Muscle layer of duodenum (tissue), 2 donors: ENCODE data around the gene ATXN7L1.
"Not testable (repeated sequence)": the region's sequence is repeated elsewhere in the genome, so short reads cannot be mapped to it uniquely, and the experiment has no call there.

Experiments used
- H3K27ac ChIP-seq: one replicate; pipeline ENCODE4 v1.7.0; 2013; ENCODE audit warnings: mild to moderate bottlenecking, low read length
- H3K27me3 ChIP-seq: one replicate; pipeline ENCODE4 v1.7.0; 2013; ENCODE audit warnings: low read depth, mild to moderate bottlenecking, control low read depth, low read length
- H3K36me3 ChIP-seq, 2 donors: one replicate each; pipeline ENCODE4 v1.7.0; 2013; ENCODE audit warnings: low read length in 2 of 2, control low read depth in 1 of 2, mild to moderate bottlenecking in 1 of 2; ENCODE audit not compliant: insufficient read depth in 2 of 2, control insufficient read depth in 1 of 2
- H3K4me1 ChIP-seq, 2 donors: one replicate each; pipeline ENCODE4 v1.7.0; 2013; ENCODE audit warnings: low read length in 2 of 2, mild to moderate bottlenecking in 2 of 2, control low read depth in 1 of 2, moderate library complexity in 1 of 2; ENCODE audit not compliant: insufficient read depth in 2 of 2, control insufficient read depth in 1 of 2
- H3K4me3 ChIP-seq, 2 donors: one replicate each; pipeline ENCODE4 v1.7.0; 2013; ENCODE audit warnings: low read length in 2 of 2, low read depth in 1 of 2, mild to moderate bottlenecking in 1 of 2
- H3K9me3 ChIP-seq, 2 donors: one replicate each; pipeline ENCODE4 v1.7.0; 2013; ENCODE audit warnings: low read length in 2 of 2, control low read depth in 1 of 2, mild to moderate bottlenecking in 1 of 2; ENCODE audit not compliant: control insufficient read depth in 1 of 2
- donor health status: healthy.

The ATXN7L1 gene

GRCh38 chr7:105707967-105708762 lies 168.2 kb downstream of the ATXN7L1 start:
- Histone ChIP-seq H3K4me3 (no peak overlapping the region), H3K27ac (no peak overlapping the region), H3K9me3 (peaks cover 0 to 13% of the 10 kb centered on the region in 2 donors), H3K27me3 (no peaks in the 10 kb centered on the region), H3K36me3 (peaks cover 3 to 6% of the 10 kb centered on the region in 2 donors), H3K4me1 (peaks cover 0 to 9% of the 10 kb centered on the region in 2 donors)

- peaks cover 0 to 11% of the 10 kb centered on the region in 2 donors for H3K9me3 ChIP-seq
- no peak overlapping the region for H3K4me3 ChIP-seq
- H3K36me3 ChIP-seq, result peaks cover 3 to 6% of the 10 kb centered on the region in 2 donors
- no peak overlapping the region for H3K27ac ChIP-seq
- peaks cover 0 to 9% of the 10 kb centered on the region in 2 donors for H3K4me1 ChIP-seq
- no peaks in the 10 kb centered on the region for H3K27me3 ChIP-seq
These were observed 169.0 kb downstream of the ATXN7L1 start for GRCh38 chr7:105707381-105707780.

- H3K27ac ChIP-seq, result no peak overlapping the region
- peaks cover 0 to 3% of the 10 kb centered on the region in 2 donors for H3K36me3 ChIP-seq
- H3K9me3 ChIP-seq, result no peaks in the 10 kb centered on the region
- H3K4me3 ChIP-seq, result no peak overlapping the region
- H3K4me1 ChIP-seq, result peaks cover 0 to 9% of the 10 kb centered on the region in 2 donors
- H3K27me3 ChIP-seq, result no peaks in the 10 kb centered on the region
These were observed 171.0 kb downstream of the ATXN7L1 start for GRCh38 chr7:105705427-105705826.

DNA sequence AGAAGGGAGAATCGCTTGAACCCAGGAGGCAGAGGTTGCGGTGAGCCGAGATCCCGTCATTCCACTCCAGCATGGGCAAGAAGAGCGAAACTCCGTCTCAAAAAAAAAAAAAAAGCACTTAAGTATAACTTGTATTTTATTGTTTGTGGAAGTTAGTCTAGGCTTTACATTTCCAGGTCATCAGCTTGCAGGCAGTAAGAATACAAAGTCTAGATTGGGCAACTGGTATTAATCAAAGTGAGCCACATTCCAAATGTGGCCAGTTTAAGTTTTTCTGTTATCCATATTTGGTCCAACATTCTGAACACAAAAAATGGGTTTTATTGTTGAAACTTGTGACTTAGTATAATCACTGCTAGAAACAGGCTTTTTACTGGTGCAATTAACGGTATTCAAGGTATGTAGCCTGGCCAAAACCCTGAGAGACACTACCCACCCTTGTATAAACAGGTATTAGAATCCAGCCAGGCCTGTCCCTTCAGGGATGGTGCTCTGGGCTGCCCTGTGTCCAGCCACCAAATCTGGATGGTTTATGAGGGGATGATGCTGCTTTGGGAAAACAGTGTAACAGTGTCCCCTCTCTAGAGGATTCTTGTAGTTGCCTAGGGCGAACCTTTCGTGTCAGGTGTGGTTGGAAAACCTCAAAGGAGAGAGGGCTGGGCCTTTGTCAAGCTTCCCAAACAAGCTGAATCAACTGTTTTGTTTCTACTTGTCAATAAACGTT lies 173.0 kb downstream of the ATXN7L1 start:
- Histone ChIP-seq H3K27ac (no peak overlapping the region), H3K4me1 (peaks cover 0 to 9% of the 10 kb centered on the region in 2 donors), H3K9me3 (no peaks in the 10 kb centered on the region), H3K36me3 (peaks cover 0 to 3% of the 10 kb centered on the region in 2 donors), H3K27me3 (no peaks in the 10 kb centered on the region), H3K4me3 (no peak overlapping the region)

DNA sequence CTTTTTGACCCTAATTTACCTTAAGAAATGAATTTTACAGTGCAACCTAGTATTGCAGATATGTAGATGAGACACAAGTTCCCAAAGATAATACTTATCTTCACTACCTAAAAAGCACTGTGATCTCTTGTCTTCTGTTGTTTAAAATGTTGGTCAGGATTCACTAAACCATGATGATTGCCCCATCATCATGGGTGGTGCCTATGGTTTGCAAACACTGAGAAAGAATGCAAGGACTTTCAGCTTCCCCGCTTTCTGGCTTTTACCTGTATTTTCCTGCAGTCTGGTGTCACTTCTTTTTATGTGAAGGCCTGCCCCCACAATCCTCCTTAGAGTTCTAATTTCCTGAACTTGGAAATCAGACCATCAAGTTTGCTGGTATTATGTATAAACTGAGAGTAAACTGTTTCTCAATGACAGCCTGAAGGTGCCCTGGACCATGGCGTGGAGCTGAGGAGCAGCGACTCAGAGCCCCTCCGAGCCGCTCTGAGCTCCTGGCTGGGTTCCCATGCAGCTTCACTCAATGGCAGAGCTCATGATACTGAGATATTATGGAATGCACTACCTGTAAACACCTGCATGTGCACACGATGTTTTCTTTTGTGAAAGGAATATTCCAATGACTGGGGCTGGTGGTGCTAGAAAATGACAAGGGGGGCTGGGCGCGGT lies 176.7 kb downstream of the ATXN7L1 start:
- H3K36me3 ChIP-seq, result no peaks in the 10 kb centered on the region
- H3K9me3 ChIP-seq, result no peaks in the 10 kb centered on the region
- H3K4me1 ChIP-seq, result no peaks in the 10 kb centered on the region
- H3K27me3 ChIP-seq, result no peaks in the 10 kb centered on the region
- no peak overlapping the region for H3K4me3 ChIP-seq
- no peak overlapping the region for H3K27ac ChIP-seq

GRCh38 chr7:105698531-105698930 lies 177.9 kb downstream of the ATXN7L1 start:
- H3K4me3 ChIP-seq, result no peak overlapping the region
- H3K4me1 ChIP-seq, result no peaks in the 10 kb centered on the region
- H3K9me3 ChIP-seq, result no peaks in the 10 kb centered on the region
- H3K36me3 ChIP-seq, result no peaks in the 10 kb centered on the region
- H3K27ac ChIP-seq, result no peak overlapping the region
- no peaks in the 10 kb centered on the region for H3K27me3 ChIP-seq

- Histone ChIP-seq H3K4me3 (no peak overlapping the region), H3K4me1 (no peaks in the 10 kb centered on the region), H3K27ac (no peak overlapping the region), H3K9me3 (no peaks in the 10 kb centered on the region), H3K27me3 (no peaks in the 10 kb centered on the region), H3K36me3 (no peaks in the 10 kb centered on the region)
These were observed 178.6 kb downstream of the ATXN7L1 start for GRCh38 chr7:105697753-105698152.

DNA sequence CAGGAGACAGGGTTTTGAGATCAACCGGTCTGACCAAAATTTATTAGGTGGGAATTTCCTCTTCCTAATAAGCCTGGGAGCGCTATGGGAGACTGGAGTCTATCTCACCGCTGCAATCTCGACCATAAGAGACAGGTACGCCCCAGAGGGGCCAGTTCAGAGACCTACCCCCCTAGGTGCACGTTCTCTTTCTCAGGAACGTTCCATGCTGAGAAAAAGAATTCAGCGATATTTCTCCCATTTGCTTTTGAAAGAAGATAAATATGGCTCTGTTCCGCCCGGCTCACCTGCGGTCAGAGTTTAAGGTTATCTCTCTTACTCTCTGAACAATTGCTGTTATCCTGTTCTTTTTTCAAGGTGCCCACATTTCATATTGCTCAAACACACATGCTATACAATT lies 179.2 kb downstream of the ATXN7L1 start:
- H3K27ac ChIP-seq, H3K4me3 ChIP-seq, H3K4me1 ChIP-seq, H3K27me3 ChIP-seq, H3K9me3 ChIP-seq, H3K36me3 ChIP-seq: not testable (repeated sequence)

GRCh38 chr7:105693576-105693975 lies 182.8 kb downstream of the ATXN7L1 start:
- peaks cover 0 to 7% of the 10 kb centered on the region in 2 donors for H3K4me1 ChIP-seq
- no peaks in the 10 kb centered on the region for H3K36me3 ChIP-seq
- no peak overlapping the region for H3K4me3 ChIP-seq
- H3K9me3 ChIP-seq, result no peaks in the 10 kb centered on the region
- H3K27ac ChIP-seq, result no peak overlapping the region
- H3K27me3 ChIP-seq, result no peaks in the 10 kb centered on the region

DNA sequence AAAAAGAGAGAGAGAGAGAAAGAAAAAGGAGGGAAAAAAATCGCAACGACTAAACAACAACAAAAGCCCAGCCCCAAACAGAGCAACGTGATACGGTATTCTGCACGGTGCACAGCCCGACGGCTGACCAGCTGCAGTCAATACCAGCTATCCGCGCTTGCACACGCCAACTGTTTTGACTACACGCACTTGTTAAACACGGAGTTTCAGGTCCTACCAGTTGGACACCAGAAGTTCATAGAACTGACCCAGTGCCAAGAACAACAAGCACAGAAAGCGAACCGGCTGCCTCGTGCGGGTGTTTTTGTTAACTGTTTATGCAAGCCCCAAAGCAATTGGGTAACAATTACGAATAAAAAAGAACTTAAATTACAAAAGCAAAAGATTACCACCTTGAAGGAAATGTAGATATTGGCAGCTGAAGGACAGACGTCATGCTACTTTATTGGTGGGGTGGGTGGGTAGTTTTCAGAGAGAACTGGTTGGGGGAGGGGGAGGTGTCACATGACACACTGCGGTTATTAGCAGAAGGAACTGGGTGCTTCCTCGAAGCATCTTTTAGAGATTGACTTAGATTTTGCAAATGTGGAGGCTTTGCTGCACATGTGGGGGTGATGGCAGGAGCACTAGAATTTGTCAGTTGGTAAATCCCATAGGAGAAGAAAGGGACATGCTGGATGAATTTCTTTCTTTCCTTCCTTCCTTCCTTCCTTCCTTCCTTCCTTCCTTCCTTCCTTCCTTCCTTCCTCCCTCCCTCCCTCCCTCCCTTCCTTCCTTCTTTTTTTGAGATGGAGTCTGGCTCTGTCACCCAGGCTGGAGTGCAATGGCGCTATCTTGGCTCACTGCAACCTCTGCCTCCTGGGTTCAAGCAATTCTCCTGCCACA lies 184.5 kb downstream of the ATXN7L1 start:
- Histone ChIP-seq H3K27me3 (no peaks in the 10 kb centered on the region), H3K9me3 (no peaks in the 10 kb centered on the region), H3K27ac (peak overlapping the region; percentile 68), H3K4me3 (peak overlapping the region; percentile 72 to 74), H3K4me1 (peaks cover 0 to 7% of the 10 kb centered on the region in 2 donors), H3K36me3 (no peaks in the 10 kb centered on the region)
